ENCODE results near the gene PPP1R9A.

- no peak for TF ChIP-seq POLR2A (IDR thresholded peaks at IDR 0.05)
- TF ChIP-seq, protein P1, sequence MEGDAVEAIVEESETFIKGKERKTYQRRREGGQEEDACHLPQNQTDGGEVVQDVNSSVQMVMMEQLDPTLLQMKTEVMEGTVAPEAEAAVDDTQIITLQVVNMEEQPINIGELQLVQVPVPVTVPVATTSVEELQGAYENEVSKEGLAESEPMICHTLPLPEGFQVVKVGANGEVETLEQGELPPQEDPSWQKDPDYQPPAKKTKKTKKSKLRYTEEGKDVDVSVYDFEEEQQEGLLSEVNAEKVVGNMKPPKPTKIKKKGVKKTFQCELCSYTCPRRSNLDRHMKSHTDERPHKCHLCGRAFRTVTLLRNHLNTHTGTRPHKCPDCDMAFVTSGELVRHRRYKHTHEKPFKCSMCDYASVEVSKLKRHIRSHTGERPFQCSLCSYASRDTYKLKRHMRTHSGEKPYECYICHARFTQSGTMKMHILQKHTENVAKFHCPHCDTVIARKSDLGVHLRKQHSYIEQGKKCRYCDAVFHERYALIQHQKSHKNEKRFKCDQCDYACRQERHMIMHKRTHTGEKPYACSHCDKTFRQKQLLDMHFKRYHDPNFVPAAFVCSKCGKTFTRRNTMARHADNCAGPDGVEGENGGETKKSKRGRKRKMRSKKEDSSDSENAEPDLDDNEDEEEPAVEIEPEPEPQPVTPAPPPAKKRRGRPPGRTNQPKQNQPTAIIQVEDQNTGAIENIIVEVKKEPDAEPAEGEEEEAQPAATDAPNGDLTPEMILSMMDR (IDR thresholded peaks at IDR 0.05), result no peak
These were observed 417.0 kb downstream of the PPP1R9A start, which contains the start of gene PON1 for GRCh38 chr7:95324431-95324830.
